Activated T-cell treated with anti-CD3 and anti-CD28 coated beads, Interleukin-2, amount 50 U/mL, for 4 hours (primary cell): ENCODE measurements around the gene SERPINE1. TPM values are rescaled to one million over a fixed set of nuclear protein-coding genes. Genes with fewer than 3 reads are reported as not detected.
A peak's percentile ranks its signal among the peaks of the same experiment; 100 is the strongest.

Experiments used
- ATAC-seq, 2 donors: fragments of 200-7000 bp; cut with Tn5 transposase; one replicate each; pipeline ENCODE4 v1.10.0; 2021
- DNase-seq: peaks from one replicate; pipeline ENCODE4 v3.0.0-alpha.2; 2020
- H3K27me3 Mint-ChIP-seq: one replicate; pipeline ENCODE4 v1.8.0; 2021; ENCODE audit warnings: low read depth, mixed read lengths
- H3K36me3 Mint-ChIP-seq: one replicate; pipeline ENCODE4 v1.8.0; 2022; ENCODE audit warnings: mixed read lengths; ENCODE audit not compliant: insufficient read depth
- H3K4me1 Mint-ChIP-seq: one replicate; pipeline ENCODE4 v1.8.0; 2021; ENCODE audit warnings: low read depth, mixed read lengths
- H3K4me3 Mint-ChIP-seq: one replicate; pipeline ENCODE4 v1.8.0; 2021; ENCODE audit warnings: mild to moderate bottlenecking, moderate library complexity, mixed read lengths
- H3K9me3 Mint-ChIP-seq: one replicate; pipeline ENCODE4 v1.8.0; 2021; ENCODE audit warnings: mixed read lengths
- total RNA-seq, 3 donors: library from RNA; stranded (reverse); gene quantifications; one replicate each; pipeline ENCODE4 v1.2.1, GENCODE V29; 2021

Gene SERPINE1
- total RNA-seq, 3 donors from 2014 or later, result 0.18 to 0.46 (median 0.33) TPM

- no peak overlapping the region for H3K4me3 Mint-ChIP-seq
- H3K4me1 Mint-ChIP-seq, result peaks cover 35% of the 10 kb centered on the region
- no peak for ATAC-seq
- no peak for DNase-seq
- peaks cover 15% of the 10 kb centered on the region for H3K27me3 Mint-ChIP-seq
- no peaks in the 10 kb centered on the region for H3K36me3 Mint-ChIP-seq
- no peaks in the 10 kb centered on the region for H3K9me3 Mint-ChIP-seq
Observed at GRCh38 chr7:101140746-101141382, 14.0 kb downstream of the SERPINE1 start.

DNA sequence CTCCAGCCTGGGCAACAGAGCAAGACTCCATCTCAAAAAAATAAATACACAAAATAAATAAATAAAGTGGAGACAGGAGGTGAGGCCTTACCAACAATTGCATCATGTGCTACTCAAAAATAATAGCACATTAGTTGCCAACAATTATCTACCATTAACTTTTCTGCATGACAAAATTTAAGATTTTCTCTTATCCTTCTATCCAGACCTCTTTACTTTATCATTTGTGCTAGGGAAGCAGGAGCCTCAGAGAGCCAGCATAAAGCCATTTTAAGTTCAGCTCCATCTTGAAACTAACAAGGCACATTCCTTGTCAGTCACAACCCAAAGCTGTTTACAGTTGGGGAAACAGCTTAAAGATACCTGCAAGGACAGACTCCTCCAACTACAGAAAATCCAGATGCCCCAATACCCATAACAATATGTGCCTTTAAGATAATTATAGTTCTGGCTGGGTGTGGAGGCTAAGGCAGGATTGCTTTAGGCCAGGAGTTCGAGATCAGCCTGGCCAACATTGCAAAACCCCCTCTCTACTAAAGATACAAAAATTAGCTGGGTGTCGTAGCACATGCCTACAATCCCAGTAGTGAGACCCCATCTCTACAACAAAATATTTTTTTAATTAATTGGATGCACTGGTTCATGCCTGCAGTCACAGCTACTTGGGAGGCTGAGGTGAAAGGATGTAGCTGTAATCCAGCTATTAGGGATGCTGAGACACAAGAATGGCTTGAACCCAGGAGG is 25.2 kb downstream of the SERPINE1 start:
- Mint-ChIP-seq H3K27me3 (peaks cover 11% of the 10 kb centered on the region), H3K4me3 (no peak overlapping the region), H3K36me3 (peaks cover 3% of the 10 kb centered on the region), H3K4me1 (peaks cover 15% of the 10 kb centered on the region), H3K9me3 (no peaks in the 10 kb centered on the region)
- DNase-seq (no peak), ATAC-seq (no peak)

DNA sequence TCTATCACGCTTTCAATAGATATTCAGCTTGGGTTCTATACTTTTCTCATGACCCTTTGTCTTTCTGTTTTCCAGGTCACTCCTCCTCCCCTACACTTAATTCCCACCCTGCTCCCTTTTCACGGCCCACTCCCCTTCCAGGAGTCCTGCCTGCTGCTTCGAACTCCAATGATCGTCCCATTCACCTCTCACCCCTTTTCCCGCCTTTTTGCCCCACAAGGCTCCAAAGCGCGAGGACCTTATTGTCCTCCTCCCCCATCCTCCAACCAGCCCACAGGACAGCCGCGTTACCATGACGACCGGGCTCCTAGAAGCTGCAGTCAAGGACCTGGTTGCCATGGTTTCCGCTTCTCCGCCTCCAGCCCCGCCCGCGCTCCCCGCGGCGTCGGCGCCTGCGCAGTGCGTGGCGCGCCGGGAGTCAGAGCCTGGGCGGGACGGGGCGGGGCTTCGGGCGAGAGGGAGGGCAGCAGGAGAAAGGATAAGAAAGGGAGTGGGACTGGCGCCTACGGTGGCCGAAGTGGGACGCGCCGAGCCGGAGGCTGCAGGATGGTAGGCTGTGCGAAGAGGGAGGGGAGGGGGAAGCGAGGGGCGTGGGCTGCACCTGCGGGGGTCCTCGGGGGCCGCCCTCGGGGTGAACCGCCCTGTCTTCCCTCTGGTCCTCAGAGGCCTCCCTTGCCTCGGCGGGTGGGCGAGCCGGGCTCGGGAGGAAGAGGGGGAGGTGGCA is 27.2 kb downstream of the SERPINE1 start, which contains the start of gene AP1S1:
TSS of gene AP1S1 (plus strand) at position 508 of the 724 bp plus-strand sequence. CDS start at position 547, 39 bp downstream.
- Mint-ChIP-seq H3K36me3 (peaks cover 10% of the 10 kb centered on the region), H3K4me3 (peak within 1 kb of the TSS; percentile 81), H3K9me3 (no peaks in the 10 kb centered on the region), H3K27me3 (peaks cover 8% of the 10 kb centered on the region), H3K4me1 (peaks cover 11% of the 10 kb centered on the region)
- peak; percentile 89 to 93 for ATAC-seq
- DNase-seq, result peak; percentile 90

GRCh38 chr7:101154693-101155102 is 27.8 kb downstream of the SERPINE1 start:
- H3K27me3 Mint-ChIP-seq, result peaks cover 2% of the 10 kb centered on the region
- H3K9me3 Mint-ChIP-seq, result no peaks in the 10 kb centered on the region
- peaks cover 11% of the 10 kb centered on the region for H3K4me1 Mint-ChIP-seq
- H3K36me3 Mint-ChIP-seq, result peaks cover 10% of the 10 kb centered on the region
- ATAC-seq, result peak; percentile 29 to 45
- H3K4me3 Mint-ChIP-seq, result peak overlapping the region; percentile 81
- no peak for DNase-seq

GRCh38 chr7:101155303-101155702 is 28.4 kb downstream of the SERPINE1 start:
- peaks cover 12% of the 10 kb centered on the region for H3K36me3 Mint-ChIP-seq
- peaks cover 11% of the 10 kb centered on the region for H3K4me1 Mint-ChIP-seq
- H3K9me3 Mint-ChIP-seq, result no peaks in the 10 kb centered on the region
- no peak for DNase-seq
- peaks cover under 1% of the 10 kb centered on the region for H3K27me3 Mint-ChIP-seq
- no peak for ATAC-seq
- H3K4me3 Mint-ChIP-seq, result peak overlapping the region; percentile 81

GRCh38 chr7:101156277-101156676 is 29.4 kb downstream of the SERPINE1 start:
- Mint-ChIP-seq H3K36me3 (peaks cover 14% of the 10 kb centered on the region), H3K27me3 (peaks cover 4% of the 10 kb centered on the region), H3K9me3 (no peaks in the 10 kb centered on the region), H3K4me3 (no peak overlapping the region), H3K4me1 (peaks cover 11% of the 10 kb centered on the region)
- DNase-seq, result no peak
- no peak for ATAC-seq

DNA sequence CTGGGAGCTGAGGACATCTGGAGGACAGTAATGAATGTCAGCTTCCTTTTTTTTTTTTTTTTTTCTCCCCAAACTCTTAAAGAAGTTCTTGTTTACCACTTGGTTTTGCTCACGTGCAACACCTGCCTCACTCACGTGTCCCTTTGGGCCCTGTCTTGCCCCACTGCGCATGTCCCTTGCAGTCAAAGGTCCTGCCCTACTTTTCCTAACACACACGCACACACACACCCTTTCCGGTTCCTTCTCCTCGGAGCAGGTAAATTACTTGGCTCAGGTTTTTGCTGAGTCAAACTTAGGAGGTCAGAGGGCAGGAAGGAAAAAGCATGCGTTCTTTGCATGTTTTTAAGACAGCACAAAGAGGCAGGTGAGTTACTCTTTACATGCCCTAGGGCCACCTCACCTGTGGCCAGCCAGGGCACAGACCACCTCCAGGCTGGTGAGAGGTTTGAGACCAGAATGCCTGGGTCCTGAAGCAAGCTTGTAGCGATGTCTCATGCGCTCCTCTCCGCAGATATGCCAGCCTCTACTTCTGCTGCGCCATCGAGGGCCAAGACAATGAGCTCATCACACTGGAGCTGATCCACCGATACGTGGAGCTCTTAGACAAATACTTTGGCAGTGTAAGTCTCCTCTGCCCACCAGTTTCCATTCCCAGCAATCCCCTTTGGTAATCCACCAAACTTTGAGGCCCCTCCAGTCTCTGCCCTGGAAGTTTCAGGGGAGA is 30.1 kb downstream of the SERPINE1 start:
- H3K27me3 Mint-ChIP-seq, result peaks cover 7% of the 10 kb centered on the region
- H3K4me1 Mint-ChIP-seq, result peaks cover 11% of the 10 kb centered on the region
- DNase-seq (no peak), ATAC-seq (no peak)
- peaks cover 14% of the 10 kb centered on the region for H3K36me3 Mint-ChIP-seq
- no peak overlapping the region for H3K4me3 Mint-ChIP-seq
- H3K9me3 Mint-ChIP-seq, result no peaks in the 10 kb centered on the region

DNA sequence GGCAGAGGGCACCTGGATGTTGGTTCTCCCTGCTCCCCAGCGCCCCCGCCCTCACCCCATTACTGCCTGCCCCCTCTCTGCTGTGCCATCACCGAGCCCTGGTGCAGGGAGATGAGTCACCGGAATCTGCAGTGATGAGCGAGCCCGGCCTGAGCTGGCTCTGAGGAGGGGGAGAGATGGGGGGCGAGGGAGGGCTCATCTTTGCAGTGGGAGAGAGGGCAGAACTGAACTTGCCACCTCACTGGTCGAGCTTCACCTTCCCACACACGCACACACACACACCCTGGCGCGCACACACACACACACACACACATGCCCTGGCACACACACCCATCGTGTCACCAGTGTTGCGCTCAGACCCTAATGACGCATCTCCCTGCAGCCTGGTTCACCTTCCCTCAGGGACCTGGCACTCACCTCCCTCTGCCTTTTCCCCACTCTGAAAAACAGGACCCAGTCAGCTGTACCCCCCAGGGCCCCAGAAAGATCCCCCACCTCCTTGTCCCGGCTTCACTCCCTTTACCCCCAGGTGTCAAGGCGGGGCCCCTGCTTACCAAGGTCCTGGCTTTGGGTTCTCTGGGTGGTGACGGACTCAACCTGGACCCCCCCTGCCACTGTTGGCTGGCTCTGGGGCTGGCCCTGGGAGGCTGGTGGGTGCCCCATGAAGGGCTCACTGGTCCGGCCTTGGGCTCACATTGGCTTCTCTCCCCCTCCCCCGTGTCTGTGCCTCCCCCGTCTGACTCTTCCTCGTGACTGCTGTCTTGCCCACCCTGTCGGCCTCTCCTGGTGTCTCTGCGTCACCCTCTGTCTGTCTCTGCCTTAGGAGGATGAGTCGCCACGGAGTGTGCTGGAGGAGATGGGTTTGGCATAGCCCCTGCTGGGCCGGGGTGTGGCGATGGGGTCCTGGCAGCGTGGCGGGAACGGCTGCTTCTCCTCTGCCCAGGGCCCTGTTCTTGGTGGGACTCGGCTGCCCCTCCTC is 33.1 kb downstream of the SERPINE1 start:
- DNase-seq (no peak), ATAC-seq (no peak)
- peaks cover 17% of the 10 kb centered on the region for H3K4me1 Mint-ChIP-seq
- H3K36me3 Mint-ChIP-seq, result peaks cover 14% of the 10 kb centered on the region
- H3K27me3 Mint-ChIP-seq, result peaks cover 20% of the 10 kb centered on the region
- H3K4me3 Mint-ChIP-seq, result no peak overlapping the region
- no peaks in the 10 kb centered on the region for H3K9me3 Mint-ChIP-seq

GRCh38 chr7:101160910-101161309 is 34.0 kb downstream of the SERPINE1 start:
- DNase-seq (no peak), ATAC-seq (no peak)
- no peak overlapping the region for H3K4me3 Mint-ChIP-seq
- H3K9me3 Mint-ChIP-seq, result no peaks in the 10 kb centered on the region
- H3K27me3 Mint-ChIP-seq, result peaks cover 29% of the 10 kb centered on the region
- peaks cover 18% of the 10 kb centered on the region for H3K4me1 Mint-ChIP-seq
- H3K36me3 Mint-ChIP-seq, result peaks cover 14% of the 10 kb centered on the region

GRCh38 chr7:101161692-101162471 is 35.0 kb downstream of the SERPINE1 start:
- Mint-ChIP-seq H3K36me3 (peaks cover 12% of the 10 kb centered on the region), H3K4me1 (peaks cover 24% of the 10 kb centered on the region), H3K4me3 (peak overlapping the region; percentile 61), H3K9me3 (no peaks in the 10 kb centered on the region), H3K27me3 (peaks cover 35% of the 10 kb centered on the region)
- no peak for ATAC-seq
- no peak for DNase-seq

DNA sequence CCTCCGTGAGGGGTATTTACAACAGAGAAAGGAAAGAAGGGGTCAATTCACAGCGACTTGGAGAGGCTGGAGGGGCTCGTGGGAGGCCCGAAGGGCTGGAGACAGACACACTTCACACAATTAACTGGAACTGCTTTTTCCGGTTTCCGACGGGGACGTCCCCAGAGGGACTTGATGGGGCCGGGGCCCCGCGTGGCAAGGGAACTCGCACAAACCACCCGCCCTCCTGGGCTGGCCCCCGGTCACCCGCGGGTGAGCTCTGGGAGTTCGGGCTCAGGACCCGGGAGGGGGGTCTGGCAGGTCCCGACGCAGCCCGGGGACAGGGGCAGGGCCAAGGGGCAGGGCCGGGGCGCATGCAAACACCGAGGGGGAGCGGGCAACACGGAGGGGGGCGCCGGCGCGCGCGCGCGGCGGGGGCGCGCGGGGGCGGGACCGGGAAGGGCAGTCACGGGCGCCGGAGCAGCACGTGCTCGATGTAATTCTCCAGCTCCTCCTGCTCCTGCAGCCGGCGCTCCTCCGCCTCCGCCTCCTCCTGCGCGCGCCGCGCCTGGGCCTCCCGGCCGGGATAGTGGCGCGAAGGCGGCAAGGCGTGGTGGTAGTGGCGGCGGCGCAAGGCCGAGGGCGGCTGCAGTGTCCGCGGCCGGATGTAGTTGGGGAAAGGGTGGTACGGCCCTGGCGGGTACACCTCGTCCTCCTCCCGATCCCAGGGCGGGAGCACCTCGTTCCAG is 35.8 kb downstream of the SERPINE1 start:
- no peak for ATAC-seq
- Mint-ChIP-seq H3K27me3 (peaks cover 44% of the 10 kb centered on the region), H3K9me3 (no peaks in the 10 kb centered on the region), H3K36me3 (peaks cover 8% of the 10 kb centered on the region), H3K4me3 (peak overlapping the region; percentile 61), H3K4me1 (peaks cover 31% of the 10 kb centered on the region)
- no peak for DNase-seq
